Neural progenitor cell (in vitro differentiated cells): ENCODE results near the gene CD34. TPM values are rescaled to one million over a fixed set of nuclear protein-coding genes. Genes with fewer than 3 reads are reported as not detected.

Source experiments
- DNase-seq: peaks from one replicate; pipeline ENCODE4 v3.0.0-alpha.2; 2016; ENCODE audit warnings: low spot score
- H2AFZ ChIP-seq: fragments of 200-600 bp; sonication (generic); replicated peaks from 2 replicates; pipeline ENCODE4 v1.6.1; 2016; ENCODE audit warnings: antibody characterized with exemption
- H3F3A ChIP-seq: fragments of 200-600 bp; sonication (generic); 2 replicates; pipeline ENCODE4 v1.6.1; 2016; ENCODE audit warnings: antibody characterized with exemption, low read depth
- H3K27ac ChIP-seq: fragments of 200-600 bp; sonication (generic); 2 replicates; pipeline ENCODE4 v1.5.1; 2016; ENCODE audit warnings: mild to moderate bottlenecking
- H3K27me3 ChIP-seq: fragments of 200-600 bp; sonication (generic); 2 replicates; pipeline ENCODE4 v1.6.1; 2016; ENCODE audit warnings: mild to moderate bottlenecking, moderate library complexity
- H3K36me3 ChIP-seq: fragments of 200-600 bp; sonication (generic); 2 replicates; pipeline ENCODE4 v1.5.1; 2016
- H3K4me1 ChIP-seq: fragments of 200-600 bp; sonication (generic); 2 replicates; pipeline ENCODE4 v1.6.1; 2016; ENCODE audit warnings: mixed run types
- H3K4me2 ChIP-seq: fragments of 200-600 bp; sonication (generic); 2 replicates; pipeline ENCODE4 v1.6.1; 2016
- H3K4me3 ChIP-seq: fragments of 200-600 bp; sonication (generic); 2 replicates; pipeline ENCODE4 v1.5.1; 2016
- H3K79me2 ChIP-seq: fragments of 200-600 bp; sonication (generic); 2 replicates; pipeline ENCODE4 v1.6.1; 2016; ENCODE audit warnings: low read depth
- H3K9ac ChIP-seq: fragments of 200-600 bp; sonication (generic); 2 replicates; pipeline ENCODE4 v1.6.1; 2016
- H3K9me3 ChIP-seq: fragments of 200-600 bp; sonication (generic); 2 replicates; pipeline ENCODE4 v1.5.1; 2016; ENCODE audit warnings: low read depth
- H4K20me1 ChIP-seq: fragments of 200-600 bp; sonication (generic); 2 replicates; pipeline ENCODE4 v1.6.1; 2016; ENCODE audit warnings: low read depth
- H3K27ac Mint-ChIP-seq: 3 replicates; pipeline ENCODE4 v1.8.0; 2021; ENCODE audit warnings: mixed read lengths
- H3K27me3 Mint-ChIP-seq: 2 replicates; pipeline ENCODE4 v1.8.0; 2022; ENCODE audit warnings: low read depth, mild to moderate bottlenecking, inconsistent platforms, moderate library complexity, mixed read lengths; ENCODE audit not compliant: insufficient read depth
- H3K36me3 Mint-ChIP-seq: 3 replicates; pipeline ENCODE4 v1.8.0; 2021; ENCODE audit warnings: mixed read lengths
- H3K4me1 Mint-ChIP-seq: 3 replicates; pipeline ENCODE4 v1.8.0; 2021; ENCODE audit warnings: mixed read lengths
- H3K4me3 Mint-ChIP-seq: 3 replicates; pipeline ENCODE4 v1.8.0; 2021; ENCODE audit warnings: mild to moderate bottlenecking, moderate library complexity, mixed read lengths
- H3K9me3 Mint-ChIP-seq: 3 replicates; pipeline ENCODE4 v1.8.0; 2020; ENCODE audit warnings: mixed read lengths
- EZH2 ChIP-seq: fragments of 200-600 bp; sonication (generic); IDR thresholded peaks from 2 replicates; pipeline ENCODE4 v1.6.1; 2017; ENCODE audit warnings: antibody characterized with exemption, mild to moderate bottlenecking, moderate library complexity
- EZH2phosphoT487 ChIP-seq: fragments of 200-600 bp; sonication (generic); IDR thresholded peaks from 2 replicates; pipeline ENCODE4 v1.6.1; 2017; ENCODE audit warnings: antibody characterized with exemption
- total RNA-seq: library from RNA; depleted of rRNA; stranded (reverse); fragments of >200 nt; gene quantifications from 2 replicates; pipeline ENCODE4 v1.2.3, GENCODE V29; 2015; ENCODE audit warnings: low replicate concordance
- TF ChIP-seq, protein P1 (sequence below): fragments of 200-600 bp; sonication (generic); IDR thresholded peaks from 2 replicates; pipeline ENCODE4 v1.5.1; 2017; ENCODE audit warnings: antibody characterized with exemption, mild to moderate bottlenecking

Gene CD34
- total RNA-seq, 1 donor from 2014 or later: 0.43 TPM

GRCh38 chr1:207847116-207847515 is 63.8 kb downstream of the CD34 start:
- H3K27me3 ChIP-seq: no peaks in the 10 kb centered on the region
- H3K27ac Mint-ChIP-seq: no peak overlapping the region
- no peaks in the 10 kb centered on the region for H3K79me2 ChIP-seq
- peaks cover 2% of the 10 kb centered on the region for H3K4me1 ChIP-seq
- H3K4me1 Mint-ChIP-seq: peaks cover 8% of the 10 kb centered on the region
- DNase-seq: no peak
- H3K27ac ChIP-seq: no peak overlapping the region
- H3K4me3 ChIP-seq: no peak overlapping the region
- H4K20me1 ChIP-seq: no peaks in the 10 kb centered on the region
- H2AFZ ChIP-seq: no peak overlapping the region
- TF ChIP-seq, protein P1, sequence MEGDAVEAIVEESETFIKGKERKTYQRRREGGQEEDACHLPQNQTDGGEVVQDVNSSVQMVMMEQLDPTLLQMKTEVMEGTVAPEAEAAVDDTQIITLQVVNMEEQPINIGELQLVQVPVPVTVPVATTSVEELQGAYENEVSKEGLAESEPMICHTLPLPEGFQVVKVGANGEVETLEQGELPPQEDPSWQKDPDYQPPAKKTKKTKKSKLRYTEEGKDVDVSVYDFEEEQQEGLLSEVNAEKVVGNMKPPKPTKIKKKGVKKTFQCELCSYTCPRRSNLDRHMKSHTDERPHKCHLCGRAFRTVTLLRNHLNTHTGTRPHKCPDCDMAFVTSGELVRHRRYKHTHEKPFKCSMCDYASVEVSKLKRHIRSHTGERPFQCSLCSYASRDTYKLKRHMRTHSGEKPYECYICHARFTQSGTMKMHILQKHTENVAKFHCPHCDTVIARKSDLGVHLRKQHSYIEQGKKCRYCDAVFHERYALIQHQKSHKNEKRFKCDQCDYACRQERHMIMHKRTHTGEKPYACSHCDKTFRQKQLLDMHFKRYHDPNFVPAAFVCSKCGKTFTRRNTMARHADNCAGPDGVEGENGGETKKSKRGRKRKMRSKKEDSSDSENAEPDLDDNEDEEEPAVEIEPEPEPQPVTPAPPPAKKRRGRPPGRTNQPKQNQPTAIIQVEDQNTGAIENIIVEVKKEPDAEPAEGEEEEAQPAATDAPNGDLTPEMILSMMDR: no peak
- TF ChIP-seq EZH2phosphoT487: no peak
- no peak for TF ChIP-seq EZH2
- no peaks in the 10 kb centered on the region for H3F3A ChIP-seq
- no peak overlapping the region for H3K4me2 ChIP-seq
- no peak overlapping the region for H3K9ac ChIP-seq
- no peaks in the 10 kb centered on the region for H3K36me3 ChIP-seq
- H3K36me3 Mint-ChIP-seq: no peaks in the 10 kb centered on the region
- no peak overlapping the region for H3K4me3 Mint-ChIP-seq
- no peaks in the 10 kb centered on the region for H3K9me3 Mint-ChIP-seq
- no peaks in the 10 kb centered on the region for H3K9me3 ChIP-seq
- H3K27me3 Mint-ChIP-seq: no peaks in the 10 kb centered on the region

DNA sequence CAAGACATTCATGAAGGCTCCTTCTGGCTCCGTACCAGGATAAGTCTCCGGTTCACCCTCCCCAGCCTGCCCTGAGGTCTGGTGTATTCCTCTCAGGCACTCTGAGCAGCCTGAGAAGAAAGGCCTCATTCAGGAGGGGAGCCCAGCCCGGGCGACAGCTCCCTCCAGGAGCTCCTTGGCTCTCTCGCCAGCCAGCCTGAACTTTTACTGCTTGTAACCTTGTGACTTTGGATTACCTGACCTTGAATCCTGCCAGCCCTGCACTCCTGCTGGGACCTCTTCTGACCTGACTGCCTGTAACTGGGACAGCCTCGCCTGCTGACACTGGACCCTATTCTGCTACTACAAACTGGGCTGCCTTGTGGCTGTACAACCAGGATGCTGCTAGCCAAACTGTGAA is 65.8 kb downstream of the CD34 start:
- Histone ChIP-seq H3K9me3 (no peaks in the 10 kb centered on the region), H3K36me3 (no peaks in the 10 kb centered on the region), H3K4me3 (no peak overlapping the region), H2AFZ (no peak overlapping the region), H3K9ac (no peak overlapping the region), H3K4me1 (peaks cover 7% of the 10 kb centered on the region), H3K4me2 (no peak overlapping the region), H3F3A (no peaks in the 10 kb centered on the region), H3K27me3 (no peaks in the 10 kb centered on the region), H4K20me1 (no peaks in the 10 kb centered on the region), H3K79me2 (no peaks in the 10 kb centered on the region), H3K27ac (no peak overlapping the region)
- Mint-ChIP-seq H3K36me3 (no peaks in the 10 kb centered on the region), H3K4me1 (peaks cover 12% of the 10 kb centered on the region), H3K4me3 (no peak overlapping the region), H3K9me3 (no peaks in the 10 kb centered on the region), H3K27ac (peak overlapping the region; percentile 36), H3K27me3 (no peaks in the 10 kb centered on the region)
- no peak for DNase-seq
- no peak for TF ChIP-seq EZH2
- TF ChIP-seq EZH2phosphoT487: no peak
- TF ChIP-seq, protein P1: no peak

- no peak overlapping the region for H3K4me2 ChIP-seq
- no peaks in the 10 kb centered on the region for H3K27me3 ChIP-seq
- no peak for DNase-seq
- H3K4me1 Mint-ChIP-seq: peaks cover 12% of the 10 kb centered on the region
- TF ChIP-seq EZH2phosphoT487 (no peak), EZH2 (no peak)
- TF ChIP-seq, protein P1: no peak
- H3F3A ChIP-seq: no peaks in the 10 kb centered on the region
- no peaks in the 10 kb centered on the region for H3K36me3 Mint-ChIP-seq
- no peaks in the 10 kb centered on the region for H3K9me3 ChIP-seq
- no peak overlapping the region for H3K9ac ChIP-seq
- H2AFZ ChIP-seq: no peak overlapping the region
- peaks cover 2% of the 10 kb centered on the region for H3K27me3 Mint-ChIP-seq
- H3K9me3 Mint-ChIP-seq: peaks cover under 1% of the 10 kb centered on the region
- H4K20me1 ChIP-seq: no peaks in the 10 kb centered on the region
- no peaks in the 10 kb centered on the region for H3K36me3 ChIP-seq
- no peaks in the 10 kb centered on the region for H3K79me2 ChIP-seq
- H3K4me1 ChIP-seq: peaks cover 7% of the 10 kb centered on the region
- H3K27ac ChIP-seq: no peak overlapping the region
- H3K4me3 ChIP-seq: no peak overlapping the region
- H3K4me3 Mint-ChIP-seq: no peak overlapping the region
- peak overlapping the region; percentile 2 for H3K27ac Mint-ChIP-seq
Observed at GRCh38 chr1:207844371-207844770, 66.6 kb downstream of the CD34 start.
